Cardiac fibroblast (primary cell): ENCODE data around the gene ASIC5.
"Not testable (repeated sequence)": the region's sequence is repeated elsewhere in the genome, so short reads cannot be mapped to it uniquely, and the experiment has no call there.

Experiments used
- DNase-seq, 2 donors: peaks; one replicate each; pipeline versions ENCODE4 v3.0.0 to v3.0.0-alpha.2; 2010; ENCODE audit warnings: low read depth in 2 of 2
- H3K4me3 ChIP-seq, 2 donors: replicated peaks in 1 of 2; 1 replicate in 1 of 2; 2 replicates in 1 of 2; pipeline ENCODE4 v1.5.1; 2011; ENCODE audit warnings: low read depth in 2 of 2, low read length in 2 of 2, mild to moderate bottlenecking in 2 of 2, moderate library complexity in 1 of 2
- CTCF ChIP-seq: IDR thresholded peaks from one replicate; pipeline ENCODE4 v1.5.1; 2011; ENCODE audit warnings: low read depth, mild to moderate bottlenecking, low read length, inconsistent platforms

The ASIC5 gene

DNA sequence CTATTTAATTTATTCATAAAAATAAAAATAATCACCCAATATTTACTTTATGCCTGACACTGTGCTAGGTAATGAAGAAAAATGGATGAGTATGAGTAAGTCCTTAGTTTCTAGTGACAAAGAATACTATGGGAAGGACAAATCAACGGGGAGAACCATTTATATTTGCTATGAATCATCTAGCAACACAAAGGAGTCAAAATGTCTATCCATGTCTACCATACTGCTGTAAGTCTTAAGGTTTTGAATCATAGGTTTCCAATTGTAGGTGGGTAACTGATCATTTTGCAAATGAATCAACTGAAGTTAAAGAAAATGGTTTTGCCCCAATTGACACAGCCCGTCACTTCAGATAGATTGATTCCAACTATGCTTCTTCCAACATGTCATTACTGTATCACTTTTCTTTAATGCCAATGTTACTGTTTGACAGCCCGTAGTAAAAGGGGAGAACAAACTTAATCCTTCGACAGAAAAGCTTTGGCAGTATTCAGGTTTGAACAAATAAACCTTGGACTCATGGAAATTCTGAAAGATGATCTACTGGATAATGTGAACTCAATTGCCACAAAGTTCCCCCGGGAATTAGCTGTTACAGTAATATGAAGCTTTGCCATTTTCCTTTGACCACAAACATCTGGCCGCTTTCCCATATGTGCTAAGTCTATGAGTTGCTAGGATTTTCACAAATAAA, 40.6 kb upstream of the ASIC5 start:
- DNase-seq: peak; percentile 98
- no peak overlapping the region for H3K4me3 ChIP-seq
- TF ChIP-seq CTCF: no peak

- no peak for DNase-seq
- H3K4me3 ChIP-seq: no peak overlapping the region
- TF ChIP-seq CTCF: no peak
Measured at GRCh38 chr4:155904331-155904730, 38.3 kb upstream of the ASIC5 start.

GRCh38 chr4:155903453-155903852, 37.4 kb upstream of the ASIC5 start, which contains the start of gene TDO2:
TDO2 (plus strand) TSS chr4:155903696; CDS start chr4:155903759, 63 bp downstream.
- TF ChIP-seq CTCF: no peak
- peak in 1 of 2 donors; percentile 25 for DNase-seq
- H3K4me3 ChIP-seq: no peak within 1 kb of the TSS

DNA sequence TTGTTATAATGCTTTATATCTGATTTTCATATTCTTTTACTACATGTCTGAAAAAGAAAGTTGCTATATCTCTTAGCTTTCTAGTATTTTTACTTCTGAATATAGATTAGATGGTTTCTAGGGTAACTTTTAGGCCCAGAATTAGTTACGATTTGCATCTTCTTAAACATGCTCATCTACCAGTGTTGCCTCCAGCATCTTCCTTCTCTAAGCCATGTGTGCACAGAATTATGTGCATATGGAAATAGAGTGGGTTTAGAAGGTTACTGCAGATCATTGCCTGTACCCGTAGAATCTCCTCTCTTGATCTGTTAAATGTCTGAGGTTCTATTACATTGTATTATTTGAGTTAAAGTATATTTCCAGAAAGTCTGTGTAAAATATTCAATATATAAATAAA, 34.9 kb upstream of the ASIC5 start:
- no peak overlapping the region for H3K4me3 ChIP-seq
- no peak for DNase-seq
- no peak for TF ChIP-seq CTCF

GRCh38 chr4:155900381-155900780, 34.3 kb upstream of the ASIC5 start:
- no peak for TF ChIP-seq CTCF
- DNase-seq: peak; percentile 26 to 81
- no peak overlapping the region for H3K4me3 ChIP-seq

DNA sequence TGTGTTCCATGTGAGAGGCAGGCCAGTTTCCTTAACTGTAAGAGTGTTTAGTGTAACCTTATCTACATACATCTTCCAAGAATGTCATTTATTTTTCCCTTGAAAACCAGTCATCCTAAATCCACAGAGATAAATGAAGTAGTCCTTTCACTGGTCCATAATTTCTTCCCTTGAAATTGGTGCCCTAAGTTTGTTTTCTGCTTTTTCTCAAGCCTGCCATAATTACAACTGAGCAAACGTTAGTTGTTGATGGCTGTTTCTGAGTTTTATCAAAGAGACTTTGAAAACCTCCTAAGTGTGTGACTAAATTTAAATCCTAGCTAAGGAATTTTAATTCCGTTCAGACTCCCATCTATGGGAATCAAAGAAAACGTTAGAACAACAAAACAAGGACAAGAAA, 33.8 kb upstream of the ASIC5 start:
- TF ChIP-seq CTCF: no peak
- H3K4me3 ChIP-seq: no peak overlapping the region
- DNase-seq: no peak

DNA sequence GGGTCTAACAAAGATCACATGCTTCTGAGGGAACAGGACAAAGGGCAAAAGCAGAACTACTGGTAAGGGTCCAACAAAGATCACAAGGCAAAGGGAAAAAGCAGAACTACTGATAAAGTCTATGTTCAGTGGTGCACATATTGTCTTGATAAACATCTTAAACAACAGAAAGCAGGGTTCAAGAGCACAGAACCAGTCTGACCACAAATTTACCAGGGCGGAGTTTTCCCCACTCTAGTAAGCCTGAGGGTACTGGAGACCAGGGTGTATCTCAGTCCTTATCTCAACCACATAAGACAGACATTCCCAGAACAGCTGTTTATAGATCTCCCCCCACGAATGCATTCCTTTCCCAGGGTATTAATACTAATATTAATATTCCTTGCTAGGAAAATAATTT, 32.3 kb upstream of the ASIC5 start:
- DNase-seq, H3K4me3 ChIP-seq: not testable (repeated sequence)
